HG03135 (cell line): Measurements from ENCODE around the gene COL27A1.
"Not testable (repeated sequence)": the region's sequence is repeated elsewhere in the genome, so short reads cannot be mapped to it uniquely, and the experiment has no call there.

Source experiments
- ATAC-seq: cut with Tn5 transposase; IDR thresholded peaks from one replicate; pipeline ENCODE4 v1.9.1; 2021; ENCODE audit warnings: mild to moderate bottlenecking, moderate library complexity; ENCODE audit not compliant: unreplicated experiment

COL27A1 gene

GRCh38 chr9:114314881-114315722, 159.8 kb downstream of the COL27A1 start:
- ATAC-seq: no peak

- ATAC-seq: no peak
Measured at GRCh38 chr9:114315723-114316363, 160.5 kb downstream of the COL27A1 start.

GRCh38 chr9:114316605-114317230, 161.4 kb downstream of the COL27A1 start:
- ATAC-seq: no peak

- ATAC-seq: no peak
Measured at GRCh38 chr9:114317665-114318357, 162.5 kb downstream of the COL27A1 start.

GRCh38 chr9:114318416-114318815, 163.1 kb downstream of the COL27A1 start:
- no peak for ATAC-seq

DNA sequence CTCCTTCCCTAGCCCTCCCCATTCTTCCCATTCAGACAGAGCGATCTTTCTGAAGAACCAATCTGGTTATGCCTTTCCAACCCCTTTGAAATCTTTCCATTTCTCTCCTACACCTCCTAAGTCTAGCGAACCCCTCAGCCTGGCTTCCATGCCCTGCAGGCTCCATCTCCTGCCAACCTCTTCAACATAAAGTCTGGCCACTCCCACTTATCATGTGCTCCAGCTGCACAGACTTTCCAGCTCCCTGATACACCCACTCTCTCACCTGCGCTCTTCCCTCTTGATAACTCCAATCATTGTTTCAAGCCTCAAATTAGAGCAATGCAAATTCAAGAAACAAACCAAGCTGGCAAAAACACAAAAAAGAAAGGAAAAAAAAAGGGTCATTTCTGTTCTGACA, 163.8 kb downstream of the COL27A1 start:
- no peak for ATAC-seq

- not testable (repeated sequence) for ATAC-seq
Measured at GRCh38 chr9:114320710-114321109, 165.4 kb downstream of the COL27A1 start.

DNA sequence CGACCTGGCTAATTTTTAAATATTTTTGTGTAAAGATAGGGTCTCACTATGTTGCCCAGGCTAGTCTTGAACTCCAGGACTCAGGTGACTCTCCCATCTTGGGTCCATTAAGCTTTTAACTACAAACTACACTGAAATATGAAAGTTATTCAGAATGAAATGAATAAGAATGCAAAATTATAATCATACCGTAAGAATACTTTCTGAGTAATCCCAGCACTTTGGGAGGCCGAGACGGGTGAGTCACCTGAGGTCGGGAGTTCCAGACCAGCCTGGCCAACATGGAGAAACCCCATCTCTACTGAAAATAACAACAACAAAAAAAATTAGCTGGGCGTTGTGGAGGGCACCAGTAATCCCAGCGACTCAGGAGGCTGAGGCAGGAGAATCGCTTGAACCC, 166.4 kb downstream of the COL27A1 start:
- ATAC-seq: no peak

DNA sequence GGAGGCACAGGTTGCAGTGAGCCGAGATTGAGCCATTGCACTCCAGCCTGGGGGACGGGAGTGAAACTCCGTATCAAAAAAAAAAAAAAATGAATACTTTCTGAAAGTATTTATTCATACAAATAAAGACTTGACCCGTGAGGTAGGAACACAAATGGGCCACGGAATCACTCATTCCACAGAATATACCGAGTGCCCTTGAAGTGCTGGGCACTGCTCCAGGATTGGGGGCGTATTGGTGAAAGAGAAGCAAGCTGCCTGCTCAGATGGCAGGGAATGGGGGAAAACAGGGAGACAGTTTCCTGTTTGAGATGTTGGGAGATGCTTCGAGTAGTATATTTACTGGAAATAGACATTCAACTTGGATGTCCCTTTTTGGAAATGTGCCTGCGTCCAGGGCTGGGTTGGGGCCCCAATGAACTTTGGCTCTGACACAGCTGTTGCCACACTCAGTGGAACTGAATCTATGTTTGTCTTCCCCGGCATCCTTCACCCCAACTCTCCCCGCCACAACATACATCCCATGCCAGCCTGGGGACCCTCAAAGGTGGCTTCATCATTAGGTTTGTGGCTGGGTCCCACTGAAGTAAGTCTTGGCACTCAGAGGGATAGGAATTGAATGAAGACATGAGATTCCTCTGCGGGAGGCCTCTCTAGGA, 167.0 kb downstream of the COL27A1 start:
- ATAC-seq: not testable (repeated sequence)

DNA sequence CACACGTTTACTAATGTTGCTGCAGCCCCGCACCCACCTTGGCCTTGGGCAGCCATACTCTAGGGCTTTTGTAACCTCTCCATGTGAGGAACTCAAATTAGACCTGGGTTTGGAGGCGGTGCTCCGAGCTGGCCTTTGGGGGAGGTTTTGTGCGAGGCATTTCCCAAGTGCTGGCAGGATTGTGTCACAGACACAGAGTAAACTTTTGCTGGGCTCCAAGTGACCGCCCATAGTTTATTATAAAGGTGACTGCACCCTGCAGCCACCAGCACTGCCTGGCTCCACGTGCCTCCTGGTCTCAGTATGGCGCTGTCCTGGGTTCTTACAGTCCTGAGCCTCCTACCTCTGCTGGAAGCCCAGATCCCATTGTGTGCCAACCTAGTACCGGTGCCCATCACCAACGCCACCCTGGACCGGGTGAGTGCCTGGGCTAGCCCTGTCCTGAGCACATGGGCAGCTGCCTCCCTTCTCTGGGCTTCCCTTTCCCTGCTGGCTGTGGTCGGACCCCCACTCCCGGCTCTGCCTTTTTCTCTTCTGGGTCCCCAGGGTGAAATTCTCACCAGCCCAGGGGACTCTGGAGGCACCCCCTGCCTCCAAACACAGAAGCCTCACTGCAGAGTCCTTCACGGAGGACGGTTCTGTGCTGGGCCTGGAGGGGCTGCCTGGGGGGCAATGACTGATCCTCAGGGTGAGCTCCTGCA, 167.6 kb downstream of the COL27A1 start, which contains the start of gene ORM1:
Gene ORM1 (plus strand): TSS at position 268 of the 701 bp plus-strand sequence. CDS start 36 bp downstream, at position 304.
- not testable (repeated sequence) for ATAC-seq

DNA sequence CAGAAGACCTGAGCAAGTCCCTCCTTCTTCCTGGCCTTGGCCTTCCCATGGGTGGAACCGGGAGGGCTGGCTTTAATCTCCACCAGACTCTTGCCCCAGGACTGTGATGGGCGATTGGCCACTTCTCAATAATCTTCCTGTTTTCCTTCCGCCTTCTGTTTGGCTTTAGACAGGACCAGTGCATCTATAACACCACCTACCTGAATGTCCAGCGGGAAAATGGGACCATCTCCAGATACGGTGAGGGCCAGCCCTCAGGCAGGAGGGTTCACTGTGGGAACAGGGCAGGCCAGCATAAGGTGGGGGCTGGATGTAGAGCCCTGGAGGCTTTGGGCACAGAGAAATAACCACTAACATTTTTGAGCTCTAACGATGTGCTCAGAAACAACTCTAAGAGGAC, 168.5 kb downstream of the COL27A1 start:
- ATAC-seq: not testable (repeated sequence)

- no peak for ATAC-seq
Measured at GRCh38 chr9:114324492-114324891, 169.2 kb downstream of the COL27A1 start.

DNA sequence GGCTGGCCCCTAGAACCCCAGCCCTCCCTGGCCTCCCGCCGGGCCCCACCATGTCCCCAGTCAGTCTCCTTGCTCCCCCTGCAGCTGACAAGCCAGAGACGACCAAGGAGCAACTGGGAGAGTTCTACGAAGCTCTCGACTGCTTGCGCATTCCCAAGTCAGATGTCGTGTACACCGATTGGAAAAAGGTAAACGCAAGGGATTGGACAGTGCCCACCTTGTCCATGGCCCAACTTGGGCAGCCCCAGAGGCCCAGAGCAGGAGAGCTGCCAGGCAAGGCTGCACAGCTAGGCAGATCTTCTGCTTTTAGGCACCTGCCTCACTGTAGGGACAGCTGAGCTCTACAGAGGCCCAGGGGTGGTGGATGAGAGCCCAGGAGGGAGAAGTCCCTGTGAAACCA, 169.6 kb downstream of the COL27A1 start:
- ATAC-seq: not testable (repeated sequence)

- not testable (repeated sequence) for ATAC-seq
Measured at GRCh38 chr9:114325684-114326254, 170.4 kb downstream of the COL27A1 start.

DNA sequence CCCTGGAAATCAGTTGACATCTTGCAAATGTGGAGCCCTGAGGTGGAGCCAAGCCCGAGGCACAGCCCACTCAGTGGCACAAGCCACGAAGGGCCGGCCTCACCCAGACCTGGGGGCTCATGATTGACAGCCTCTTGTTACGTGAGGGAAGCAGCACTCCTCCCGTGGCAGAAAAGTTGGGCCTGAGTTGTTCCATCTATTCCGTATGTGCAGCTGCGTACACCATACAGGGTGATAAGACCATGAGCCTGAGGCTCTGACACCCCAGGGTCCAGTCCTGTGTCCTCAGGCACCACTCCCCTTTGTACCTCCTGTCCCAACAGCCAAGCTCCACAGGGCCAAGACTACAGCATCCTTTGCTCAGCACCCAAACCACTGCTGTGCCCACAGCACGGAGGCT, 172.4 kb downstream of the COL27A1 start:
- no peak for ATAC-seq

DNA sequence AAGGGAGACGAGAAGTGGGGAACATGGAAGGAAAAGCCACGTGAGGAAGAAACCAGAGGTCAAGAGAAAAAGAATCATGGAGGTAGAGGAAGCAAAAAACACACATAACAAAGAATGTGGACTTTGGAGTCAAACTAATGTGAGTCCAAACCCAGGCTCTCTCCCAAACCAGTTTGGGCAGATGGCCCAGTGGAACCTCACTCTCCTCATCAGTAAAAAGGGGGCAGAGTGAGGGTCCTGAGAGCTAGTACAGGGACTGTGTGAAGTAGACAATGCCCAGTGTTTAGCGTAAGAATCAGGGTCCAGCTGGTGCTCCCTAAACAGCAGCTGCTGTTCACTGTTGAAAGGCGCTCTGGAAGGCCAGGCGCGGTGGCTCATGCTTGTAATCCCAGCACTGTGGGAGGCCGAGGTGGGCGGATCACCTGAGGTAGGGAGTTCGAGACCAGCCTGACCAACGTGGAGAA, 173.1 kb downstream of the COL27A1 start:
- ATAC-seq: not testable (repeated sequence)

DNA sequence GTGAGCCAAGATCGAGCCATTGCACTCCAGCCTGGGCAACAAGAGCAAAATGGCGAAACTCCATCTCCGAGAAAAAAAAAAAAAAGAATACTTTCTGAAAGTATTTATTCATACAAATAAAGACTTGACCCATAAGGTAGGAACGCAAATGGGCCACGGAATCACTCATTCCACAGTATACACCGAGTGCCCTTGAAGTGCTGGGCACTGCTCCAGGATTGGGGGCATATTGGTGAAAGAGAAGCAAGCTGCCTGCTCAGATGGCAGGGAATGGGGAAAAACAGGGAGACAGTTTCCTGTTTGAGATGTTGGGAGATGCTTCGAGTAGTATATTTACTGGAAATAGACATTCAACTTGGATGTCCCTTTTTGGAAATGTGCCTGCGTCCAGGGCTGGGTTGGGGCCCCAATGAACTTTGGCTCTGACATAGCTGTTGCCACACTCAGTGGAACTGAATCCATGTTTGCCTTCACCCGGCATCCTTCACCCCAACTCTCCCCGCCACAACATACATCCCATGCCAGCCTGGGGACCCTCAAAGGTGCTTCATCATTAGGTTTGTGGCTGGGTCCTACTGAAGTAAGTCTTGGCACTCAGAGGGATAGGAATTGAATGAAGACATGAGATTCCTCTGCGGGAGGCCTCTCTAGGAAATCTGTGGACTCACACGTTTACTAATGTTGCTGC, 173.7 kb downstream of the COL27A1 start:
- not testable (repeated sequence) for ATAC-seq

DNA sequence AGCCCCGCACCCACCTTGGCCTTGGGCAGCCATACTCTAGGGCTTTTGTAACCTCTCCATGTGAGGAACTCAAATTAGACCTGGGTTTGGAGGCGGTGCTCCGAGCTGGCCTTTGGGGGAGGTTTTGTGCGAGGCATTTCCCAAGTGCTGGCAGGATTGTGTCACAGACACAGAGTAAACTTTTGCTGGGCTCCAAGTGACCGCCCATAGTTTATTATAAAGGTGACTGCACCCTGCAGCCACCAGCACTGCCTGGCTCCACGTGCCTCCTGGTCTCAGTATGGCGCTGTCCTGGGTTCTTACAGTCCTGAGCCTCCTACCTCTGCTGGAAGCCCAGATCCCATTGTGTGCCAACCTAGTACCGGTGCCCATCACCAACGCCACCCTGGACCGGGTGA, 174.3 kb downstream of the COL27A1 start, which contains the start of gene ORM2:
Gene ORM2 (plus strand): TSS at position 245 of the 398 bp plus-strand sequence. CDS start 36 bp downstream, at position 281.
- ATAC-seq: not testable (repeated sequence)

DNA sequence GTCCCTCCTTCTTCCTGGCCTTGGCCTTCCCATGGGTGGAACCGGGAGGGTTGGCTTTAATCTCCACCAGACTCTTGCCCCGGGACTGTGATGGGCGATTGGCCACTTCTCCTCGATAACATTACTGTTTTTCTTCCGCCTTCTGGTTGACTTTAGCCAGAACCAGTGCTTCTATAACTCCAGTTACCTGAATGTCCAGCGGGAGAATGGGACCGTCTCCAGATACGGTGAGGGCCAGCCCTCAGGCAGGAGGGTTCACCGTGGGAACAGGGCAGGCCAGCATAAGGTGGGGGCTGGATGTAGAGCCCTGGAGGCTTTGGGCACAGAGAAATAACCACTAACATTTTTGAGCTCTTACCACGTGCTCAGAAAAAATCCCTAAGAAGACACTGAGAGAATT, 175.3 kb downstream of the COL27A1 start:
- no peak for ATAC-seq
